K562 (cell line): ENCODE measurements around the gene SIRT4. TPM values are rescaled to one million over a fixed set of nuclear protein-coding genes. Genes with fewer than 3 reads are reported as not detected.

Experiments used
- ARHGAP35 ChIP-seq: fragments of 450-650 bp; IDR thresholded peaks from 2 replicates; pipeline ENCODE4 v1.6.1; 2018; ENCODE audit not compliant: partially characterized antibody
- ATF4 ChIP-seq: fragments of 450-650 bp; formaldehyde crosslinking; IDR thresholded peaks from 2 replicates; pipeline ENCODE4 v1.4.0; 2022; ENCODE audit warnings: mild to moderate bottlenecking, moderate library complexity
- CHD2 ChIP-seq: IDR thresholded peaks from 2 replicates; pipeline ENCODE4 v1.6.1; 2011; ENCODE audit warnings: low read depth, low read length
- ILK ChIP-seq: fragments of 450-650 bp; IDR thresholded peaks from 2 replicates; pipeline ENCODE4 v1.6.1; 2016; ENCODE audit warnings: missing genetic modification characterization, low read depth, mild to moderate bottlenecking, missing compliant biosample characterization, moderate library complexity, borderline replicate concordance
- MAFK ChIP-seq: IDR thresholded peaks from 2 replicates; pipeline ENCODE4 v1.6.1; 2011; ENCODE audit warnings: low read length, improper control_type of control experiment
- NFIC ChIP-seq: fragments of 450-650 bp; IDR thresholded peaks from 2 replicates; pipeline ENCODE4 v1.6.1; 2017; ENCODE audit warnings: mild to moderate bottlenecking, inconsistent platforms
- NUFIP1 ChIP-seq: fragments of 450-650 bp; IDR thresholded peaks from 2 replicates; pipeline ENCODE4 v1.6.1; 2018; ENCODE audit not compliant: partially characterized antibody
- POLR2G ChIP-seq: fragments of 200-400 bp; formaldehyde crosslinking; IDR thresholded peaks from 2 replicates; pipeline ENCODE4 v1.6.1; 2017; ENCODE audit warnings: low read depth, mild to moderate bottlenecking, antibody characterized with exemption, low read length, moderate library complexity
- PTBP1 ChIP-seq: fragments of 200-400 bp; formaldehyde crosslinking; IDR thresholded peaks from 2 replicates; pipeline ENCODE4 v1.6.1; 2017; ENCODE audit warnings: low read depth, low read length
- PURB ChIP-seq: sonication (generic); formaldehyde crosslinking; IDR thresholded peaks from 2 replicates; pipeline ENCODE4 v1.9.0; 2021; ENCODE audit warnings: low read depth, mild to moderate bottlenecking, missing genetic modification reagents
- SMAD3 ChIP-seq: fragments of 450-650 bp; formaldehyde crosslinking; conservative IDR thresholded peaks from 2 replicates; pipeline ENCODE4 v1.4.0; 2020; ENCODE audit warnings: mild to moderate bottlenecking
- SNIP1 ChIP-seq: fragments of 450-650 bp; IDR thresholded peaks from 2 replicates; pipeline ENCODE4 v1.7.1; 2017; ENCODE audit warnings: low read depth, mild to moderate bottlenecking
- SREBF1 ChIP-seq: fragments of 150-350 bp; IDR thresholded peaks from 2 replicates; pipeline ENCODE4 v1.6.1; 2014; ENCODE audit warnings: antibody characterized with exemption, low read depth, low read length, borderline replicate concordance
- TEAD1 ChIP-seq, 2 experiments: fragments of 450-650 bp in 1 of 2; sonication (generic) in 1 of 2; formaldehyde crosslinking; IDR thresholded peaks; 2 replicates each; pipeline versions ENCODE4 v1.4.0 to v1.8.0; 2020 to 2022; ENCODE audit warnings: mild to moderate bottlenecking in 2 of 2, missing genetic modification reagents in 1 of 2
- TFAM ChIP-seq: fragments of 250-450 bp; sonication (Bioruptor Pico); conservative IDR thresholded peaks from 2 replicates; pipeline ENCODE4 v1.5.0; 2021; ENCODE audit warnings: mild to moderate bottlenecking, moderate library complexity
- THRB ChIP-seq: fragments of 450-650 bp; formaldehyde crosslinking; conservative IDR thresholded peaks from 2 replicates; pipeline ENCODE4 v1.4.0; 2022; ENCODE audit warnings: mild to moderate bottlenecking, missing genetic modification characterization
- USF1 ChIP-seq: sonication (generic); formaldehyde crosslinking; IDR thresholded peaks from 2 replicates; pipeline ENCODE4 v1.9.0; 2022; ENCODE audit warnings: mild to moderate bottlenecking, missing genetic modification reagents
- XRCC3 ChIP-seq: fragments of 450-650 bp; IDR thresholded peaks from 2 replicates; pipeline ENCODE4 v1.6.1; 2017; ENCODE audit warnings: mild to moderate bottlenecking, moderate library complexity
- ZBTB7A ChIP-seq: IDR thresholded peaks from 2 replicates; pipeline ENCODE4 v1.6.1; 2011; ENCODE audit warnings: low read depth, mild to moderate bottlenecking, low read length, moderate library complexity, borderline replicate concordance; ENCODE audit not compliant: control insufficient read depth
- ZFP91 ChIP-seq: sonication (generic); formaldehyde crosslinking; IDR thresholded peaks from 2 replicates; pipeline ENCODE4 v1.8.0; 2022; ENCODE audit warnings: mild to moderate bottlenecking, missing genetic modification reagents
- ZNF217 ChIP-seq: sonication (generic); formaldehyde crosslinking; IDR thresholded peaks from 2 replicates; pipeline ENCODE4 v1.8.0; 2022; ENCODE audit warnings: mild to moderate bottlenecking, missing genetic modification reagents
- ZNF324 ChIP-seq: fragments of 250-450 bp; sonication (Bioruptor Pico); IDR thresholded peaks from 2 replicates; pipeline ENCODE4 v1.4.0; 2020; ENCODE audit warnings: mild to moderate bottlenecking
- ZNF354B ChIP-seq: fragments of 250-450 bp; sonication (Bioruptor Pico); IDR thresholded peaks from 2 replicates; pipeline ENCODE4 v1.4.0; 2020
- ZNF76 ChIP-seq: fragments of 250-450 bp; sonication (Bioruptor Pico); IDR thresholded peaks from 2 replicates; pipeline ENCODE4 v1.4.0; 2020; ENCODE audit warnings: mild to moderate bottlenecking, moderate library complexity, borderline replicate concordance
- polyA plus RNA-seq, 8 experiments: library from polyadenylated mRNA; depleted of rRNA in 4 of 8; stranded (reverse) in 5 of 8; unstranded in 3 of 8; fragments of >200 nt; fragmentation: Nextera tagmentation in 2 of 8; fragmentation: Illumina TruSeq in 1 of 8; extraction: Ambion mirVana in 2 of 8; extraction: Trizol in 1 of 8; gene quantifications; 2 replicates each; pipeline versions ENCODE4 v1.2.1 to v1.2.3, GENCODE V29; 2011 to 2014; ENCODE audit warnings: inconsistent platforms in 1 of 8, missing spikeins in 1 of 8
- total RNA-seq, 7 experiments: library from RNA; depleted of rRNA in 6 of 7; stranded (reverse); fragments of >200 nt in 6 of 7; fragmentation: Illumina TruSeq in 2 of 7; extraction: Trizol in 2 of 7; gene quantifications; 2 replicates each; pipeline versions ENCODE4 v1.2.1 to v1.2.3, GENCODE V29; 2011 to 2021; ENCODE audit warnings: low replicate concordance in 1 of 7

The SIRT4 gene
- total and polyA plus RNA-seq, 9 of the 15 experiments (the other 6 are each of a cell fraction or from before 2014, with no cell fraction given) = 0.86 to 5.2 (median 2.4) TPM

GRCh38 chr12:120292661-120293531 lies 9.2 kb upstream of the SIRT4 start, which contains the start of gene RNU4-1 (continued):
- TF ChIP-seq ZBTB7A (no peak), XRCC3 (no peak), PURB (CRISPR knock-in tag) (no peak), CHD2 (peak; percentile 74), ARHGAP35 (peak; percentile 97), USF1 (CRISPR knock-in tag) (no peak), NFIC (peak; percentile 83), SREBF1 (no peak), NUFIP1 (peak; percentile 99), SNIP1 (no peak), ZNF324 (CRISPR knock-in tag) (no peak), ATF4 (no peak), ZNF217 (CRISPR knock-in tag) (no peak), POLR2G (peak; percentile 82), ZFP91 (CRISPR knock-in tag) (no peak), PTBP1 (peak; percentile 76; the same call in 1 of the 2 replicates), THRB (CRISPR knock-in tag) (peak; percentile 94), TFAM (CRISPR knock-in tag) (no peak), ZNF354B (CRISPR knock-in tag) (no peak), ZNF76 (no peak), MAFK (no peak), ILK (no peak), SMAD3 (CRISPR knock-in tag) (peak; percentile 70; the same call in 1 of the 2 replicates), TEAD1 (CRISPR knock-in tag; IDR thresholded peaks at IDR 0.05) (peak in 1 of 2 experiments; percentile 65; a peak in 1 of 4 replicates)
